Heart left ventricle (tissue), 16 donors: ENCODE data around the gene MYCN. TPM values are rescaled to one million over a fixed set of nuclear protein-coding genes. Genes with fewer than 3 reads are reported as not detected.

Experiments
- ATAC-seq, 4 donors: fragments of 200-7000 bp; cut with Tn5 transposase; one replicate each; pipeline ENCODE4 v1.9.1; 2020 to 2022; ENCODE audit warnings: moderate library complexity in 4 of 4, mild to moderate bottlenecking in 3 of 4, moderate number of reproducible peaks in 1 of 4
- DNase-seq, 5 donors: peaks; one replicate each; pipeline ENCODE4 v3.0.0-alpha.2; 2020
- H3K27ac ChIP-seq, 12 donors: fragments of 200-600 bp; sonication (generic) in 4 of 12; one replicate each; pipeline versions ENCODE4 v1.5.0 to v1.8.0; 2016 to 2022; ENCODE audit warnings: mild to moderate bottlenecking in 2 of 12
- H3K27me3 ChIP-seq, 9 donors: fragments of 200-600 bp; sonication (generic) in 2 of 9; one replicate each; pipeline versions ENCODE4 v1.5.1 to v1.8.0; 2016 to 2022; ENCODE audit warnings: mild to moderate bottlenecking in 3 of 9
- H3K36me3 ChIP-seq, 9 donors: fragments of 200-600 bp; sonication (generic) in 2 of 9; one replicate each; pipeline versions ENCODE4 v1.5.0 to v1.8.0; 2018 to 2022; ENCODE audit warnings: mild to moderate bottlenecking in 2 of 9
- H3K4me1 ChIP-seq, 12 donors: fragments of 200-600 bp; sonication (generic) in 4 of 12; one replicate each; pipeline versions ENCODE4 v1.5.0 to v1.8.0; 2016 to 2022; ENCODE audit warnings: mild to moderate bottlenecking in 3 of 12
- H3K4me3 ChIP-seq, 12 donors: fragments of 200-600 bp; sonication (generic) in 4 of 12; one replicate each; pipeline versions ENCODE4 v1.5.0 to v1.8.0; 2017 to 2022; ENCODE audit warnings: mild to moderate bottlenecking in 9 of 12, moderate library complexity in 4 of 12
- H3K9me3 ChIP-seq, 12 donors: fragments of 200-600 bp; sonication (generic) in 4 of 12; one replicate each; pipeline versions ENCODE4 v1.5.0 to v1.8.0; 2016 to 2022; ENCODE audit warnings: mild to moderate bottlenecking in 1 of 12
- CTCF ChIP-seq, 12 donors: fragments of 200-600 bp; sonication (generic) in 4 of 12; IDR thresholded peaks; one replicate each; pipeline versions ENCODE4 v1.5.0 to v1.8.0; 2018 to 2022; ENCODE audit warnings: antibody characterized with exemption in 12 of 12, mild to moderate bottlenecking in 5 of 12
- POLR2A ChIP-seq, 2 donors: fragments of 450-650 bp; IDR thresholded peaks; one replicate each; pipeline ENCODE4 v1.6.1; 2017; ENCODE audit warnings: antibody characterized with exemption in 2 of 2, mild to moderate bottlenecking in 2 of 2, moderate library complexity in 2 of 2
- WGBS, 4 donors: extraction: QIAGEN DNeasy Blood & Tissue Kit in 2 of 4; methylation state at CpG; one replicate each; pipeline versions ENCODE4 v1.1.5 to v1.1.7; 2013 to 2018; 5-methylcytosine and 5-hydroxymethylcytosine counted together
- intact Hi-C, 10 donors: fragments of 100-400 bp; cut with DNase I; formaldehyde crosslinking; loops; one replicate each; pipeline versions ENCODE4 v1.11.1 to v1.14.2; 2022
- polyA plus RNA-seq, 2 donors: library from polyadenylated mRNA; stranded (reverse); fragments of 200-250 nt; gene quantifications; one replicate each; pipeline ENCODE4 v1.2.3, GENCODE V29; 2013
- total RNA-seq, 9 donors: library from RNA; depleted of rRNA in 2 of 9; stranded (reverse); fragments of >200 nt in 2 of 9; fragmentation: NEBNext Ultra II Directional in 3 of 9; extraction: Animal tissue kit (Norgen Biotek cat#: 25700) in 3 of 9; gene quantifications; one replicate each; pipeline versions ENCODE4 v1.1.0 to v1.2.4, GENCODE V29; 2016 to 2023
- donor health status: ischemic (EF 13 %, LVEDD 7.1; RV severe dilation, severe dysfunction).
- donor health status: healthy with polysubstance abuse.
- donor health status: DM: no; HTN: yes; CAD: no.
- donor health status: DM: no; HTN: no; CAD: no.
- donor health status: ischemic (EF 25% LVEDD 6.9; RV normal size, moderate dysfunction).
- donor health status: ischemic (EF 25% LVEDD 5.7; RV mildly dilated, moderate dysfunction).
- donor health status: healthy.
- donor health status: DM: yes; HTN: yes; CAD: no.
- donor health status: ischemic (EF 35%, LVEDD 5.7; RV mildly dilated, moderate dysfunction).
- donor health status: nonischemic (EF 11% LVEDD 7.7; RV severe dilation, severe dysfunction).
- donor health status: DM: yes; HTN: yes; CAD: no.
- donor health status: PGD.
- donor health status: ischemic (EF 29% LVEDD 5.4; RV normal size, mild dysfunction).
- donor health status: nonischemic (EF 23%, LVEDD 6.1; RV moderate dilation, normal function).

The MYCN gene
- total and polyA plus RNA-seq, 11 donors = 0.22 to 1.6 (median 0.62) TPM; not detected in 2

GRCh38 chr2:15993666-15994065, 53.3 kb downstream of the MYCN start:
- Histone ChIP-seq H3K27me3 (peaks cover 0 to 12% (median 0%) of the 10 kb centered on the region in 9 donors), H3K36me3 (no peaks in the 10 kb centered on the region), H3K27ac (no peak overlapping the region), H3K9me3 (no peaks in the 10 kb centered on the region), H3K4me1 (no peaks in the 10 kb centered on the region), H3K4me3 (no peak overlapping the region)
- ATAC-seq = no peak
- no peak for DNase-seq
- 90 to 94% (median 93%) methylated on average over 7 of the region's 7 CpGs for WGBS, 4 donors
- intact Hi-C loops = no loop called here
- TF ChIP-seq POLR2A (IDR thresholded peaks at IDR 0.05) (no peak), CTCF (IDR thresholded peaks at IDR 0.05) (no peak)

- DNase-seq (no peak), ATAC-seq (no peak)
- Histone ChIP-seq H3K27me3 (peaks cover 0 to 15% (median 0%) of the 10 kb centered on the region in 9 donors), H3K27ac (no peak overlapping the region), H3K4me1 (no peaks in the 10 kb centered on the region), H3K4me3 (no peak overlapping the region), H3K9me3 (no peaks in the 10 kb centered on the region), H3K36me3 (no peaks in the 10 kb centered on the region)
- TF ChIP-seq POLR2A (IDR thresholded peaks at IDR 0.05) (no peak), CTCF (IDR thresholded peaks at IDR 0.05) (no peak)
- 91 to 96% (median 94%) methylated on average over 3 of the region's 3 CpGs for WGBS, 4 donors
- intact Hi-C loops = no loop called here
These were observed 55.3 kb downstream of the MYCN start for GRCh38 chr2:15995603-15996002.
